GM12874 (cell line): ENCODE measurements around the gene ABCA1.

ENCODE experiments used
- TF ChIP-seq, protein P1 (sequence below): IDR thresholded peaks from 2 replicates; pipeline ENCODE4 v1.5.1; 2011; ENCODE audit warnings: low read depth, mild to moderate bottlenecking, control low read depth, low read length, moderate library complexity; ENCODE audit not compliant: insufficient read depth

ABCA1 gene, protein sequence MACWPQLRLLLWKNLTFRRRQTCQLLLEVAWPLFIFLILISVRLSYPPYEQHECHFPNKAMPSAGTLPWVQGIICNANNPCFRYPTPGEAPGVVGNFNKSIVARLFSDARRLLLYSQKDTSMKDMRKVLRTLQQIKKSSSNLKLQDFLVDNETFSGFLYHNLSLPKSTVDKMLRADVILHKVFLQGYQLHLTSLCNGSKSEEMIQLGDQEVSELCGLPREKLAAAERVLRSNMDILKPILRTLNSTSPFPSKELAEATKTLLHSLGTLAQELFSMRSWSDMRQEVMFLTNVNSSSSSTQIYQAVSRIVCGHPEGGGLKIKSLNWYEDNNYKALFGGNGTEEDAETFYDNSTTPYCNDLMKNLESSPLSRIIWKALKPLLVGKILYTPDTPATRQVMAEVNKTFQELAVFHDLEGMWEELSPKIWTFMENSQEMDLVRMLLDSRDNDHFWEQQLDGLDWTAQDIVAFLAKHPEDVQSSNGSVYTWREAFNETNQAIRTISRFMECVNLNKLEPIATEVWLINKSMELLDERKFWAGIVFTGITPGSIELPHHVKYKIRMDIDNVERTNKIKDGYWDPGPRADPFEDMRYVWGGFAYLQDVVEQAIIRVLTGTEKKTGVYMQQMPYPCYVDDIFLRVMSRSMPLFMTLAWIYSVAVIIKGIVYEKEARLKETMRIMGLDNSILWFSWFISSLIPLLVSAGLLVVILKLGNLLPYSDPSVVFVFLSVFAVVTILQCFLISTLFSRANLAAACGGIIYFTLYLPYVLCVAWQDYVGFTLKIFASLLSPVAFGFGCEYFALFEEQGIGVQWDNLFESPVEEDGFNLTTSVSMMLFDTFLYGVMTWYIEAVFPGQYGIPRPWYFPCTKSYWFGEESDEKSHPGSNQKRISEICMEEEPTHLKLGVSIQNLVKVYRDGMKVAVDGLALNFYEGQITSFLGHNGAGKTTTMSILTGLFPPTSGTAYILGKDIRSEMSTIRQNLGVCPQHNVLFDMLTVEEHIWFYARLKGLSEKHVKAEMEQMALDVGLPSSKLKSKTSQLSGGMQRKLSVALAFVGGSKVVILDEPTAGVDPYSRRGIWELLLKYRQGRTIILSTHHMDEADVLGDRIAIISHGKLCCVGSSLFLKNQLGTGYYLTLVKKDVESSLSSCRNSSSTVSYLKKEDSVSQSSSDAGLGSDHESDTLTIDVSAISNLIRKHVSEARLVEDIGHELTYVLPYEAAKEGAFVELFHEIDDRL (N-terminal part only)

DNA sequence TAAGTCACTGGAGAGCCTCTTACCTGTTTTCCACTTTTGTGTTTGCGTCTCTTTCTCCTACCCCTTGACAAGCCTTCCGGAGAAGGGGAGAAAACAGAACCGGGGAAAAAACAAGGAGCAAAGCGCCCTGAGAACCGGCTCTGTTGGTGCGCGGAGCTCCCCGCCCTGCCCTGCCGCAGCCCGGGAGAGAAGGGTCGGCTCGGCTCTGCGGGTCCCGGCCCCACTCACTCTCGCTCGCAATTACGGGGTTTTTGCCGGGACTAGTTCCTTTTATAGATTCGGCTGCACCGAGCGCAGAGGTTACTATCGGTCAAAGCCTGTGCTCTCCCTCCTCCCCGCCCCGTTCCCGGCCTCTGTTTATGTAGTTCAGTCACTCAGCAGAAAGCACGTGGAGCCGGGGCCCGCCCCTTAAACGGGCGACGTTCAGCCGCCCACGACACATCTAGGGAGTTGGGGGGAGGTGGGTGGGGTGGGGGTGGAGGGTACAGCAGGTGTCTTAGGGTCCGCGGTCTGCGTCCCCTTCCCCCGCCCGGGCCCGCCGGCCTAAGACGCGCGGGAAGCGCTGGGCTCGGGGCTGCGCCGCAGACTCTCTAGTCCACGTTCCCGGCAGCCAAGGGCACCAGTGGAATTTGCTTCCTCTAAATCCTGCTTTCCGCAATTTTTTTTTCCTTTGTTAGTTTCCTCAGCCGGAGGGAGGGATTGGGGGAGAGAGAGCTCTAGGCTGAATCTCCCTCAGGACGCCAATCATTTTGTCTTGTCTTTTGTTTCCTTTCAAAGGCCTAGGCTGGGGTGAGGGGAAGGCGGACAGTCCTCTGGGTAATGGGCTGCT lies at the start of gene ABCA1:
Gene ABCA1, minus strand, starts transcription at position 244 of the 829 bp plus-strand sequence. CDS start 24,476 bp downstream, outside the sequence.
- TF ChIP-seq, protein P1, sequence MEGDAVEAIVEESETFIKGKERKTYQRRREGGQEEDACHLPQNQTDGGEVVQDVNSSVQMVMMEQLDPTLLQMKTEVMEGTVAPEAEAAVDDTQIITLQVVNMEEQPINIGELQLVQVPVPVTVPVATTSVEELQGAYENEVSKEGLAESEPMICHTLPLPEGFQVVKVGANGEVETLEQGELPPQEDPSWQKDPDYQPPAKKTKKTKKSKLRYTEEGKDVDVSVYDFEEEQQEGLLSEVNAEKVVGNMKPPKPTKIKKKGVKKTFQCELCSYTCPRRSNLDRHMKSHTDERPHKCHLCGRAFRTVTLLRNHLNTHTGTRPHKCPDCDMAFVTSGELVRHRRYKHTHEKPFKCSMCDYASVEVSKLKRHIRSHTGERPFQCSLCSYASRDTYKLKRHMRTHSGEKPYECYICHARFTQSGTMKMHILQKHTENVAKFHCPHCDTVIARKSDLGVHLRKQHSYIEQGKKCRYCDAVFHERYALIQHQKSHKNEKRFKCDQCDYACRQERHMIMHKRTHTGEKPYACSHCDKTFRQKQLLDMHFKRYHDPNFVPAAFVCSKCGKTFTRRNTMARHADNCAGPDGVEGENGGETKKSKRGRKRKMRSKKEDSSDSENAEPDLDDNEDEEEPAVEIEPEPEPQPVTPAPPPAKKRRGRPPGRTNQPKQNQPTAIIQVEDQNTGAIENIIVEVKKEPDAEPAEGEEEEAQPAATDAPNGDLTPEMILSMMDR = no peak

DNA sequence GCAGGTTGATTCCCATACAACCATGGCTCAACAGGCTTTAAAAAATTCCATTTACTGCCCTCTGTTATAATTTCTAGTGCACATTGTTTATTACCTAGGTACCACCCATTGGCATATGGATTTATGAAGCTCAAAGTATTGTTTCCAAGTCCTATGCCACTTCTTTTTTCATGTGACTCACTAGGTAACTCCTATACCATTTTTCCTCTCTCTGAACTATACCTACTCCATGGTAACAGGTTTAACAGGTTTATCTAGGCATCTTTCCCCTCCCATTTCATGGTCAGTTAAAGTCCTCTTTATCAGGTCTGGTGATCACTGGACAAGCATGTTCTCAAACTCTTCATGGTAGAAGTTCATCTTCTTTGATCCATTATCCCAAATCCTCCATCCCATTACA lies 49.6 kb upstream of the ABCA1 start:
- TF ChIP-seq, protein P1 = no peak

DNA sequence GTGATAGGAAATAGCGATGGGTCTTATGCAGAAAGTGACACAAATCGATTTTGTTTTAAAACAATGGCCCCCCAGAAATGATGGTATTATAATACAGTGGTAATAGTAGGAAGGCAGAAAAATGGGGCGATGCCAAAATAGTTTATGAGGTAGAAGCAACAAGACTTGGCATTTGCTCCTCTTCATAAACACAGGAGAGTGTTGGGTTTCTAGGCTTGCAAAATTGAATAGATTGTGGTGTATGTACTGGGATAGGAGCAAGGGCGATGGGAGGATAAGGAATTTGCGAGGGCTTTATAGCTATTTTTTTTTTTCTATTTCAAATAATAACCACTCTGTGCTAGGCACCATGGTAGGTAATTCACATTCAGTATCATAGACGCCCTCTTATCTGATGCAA lies 49.2 kb upstream of the ABCA1 start:
- TF ChIP-seq, protein P1 = no peak

DNA sequence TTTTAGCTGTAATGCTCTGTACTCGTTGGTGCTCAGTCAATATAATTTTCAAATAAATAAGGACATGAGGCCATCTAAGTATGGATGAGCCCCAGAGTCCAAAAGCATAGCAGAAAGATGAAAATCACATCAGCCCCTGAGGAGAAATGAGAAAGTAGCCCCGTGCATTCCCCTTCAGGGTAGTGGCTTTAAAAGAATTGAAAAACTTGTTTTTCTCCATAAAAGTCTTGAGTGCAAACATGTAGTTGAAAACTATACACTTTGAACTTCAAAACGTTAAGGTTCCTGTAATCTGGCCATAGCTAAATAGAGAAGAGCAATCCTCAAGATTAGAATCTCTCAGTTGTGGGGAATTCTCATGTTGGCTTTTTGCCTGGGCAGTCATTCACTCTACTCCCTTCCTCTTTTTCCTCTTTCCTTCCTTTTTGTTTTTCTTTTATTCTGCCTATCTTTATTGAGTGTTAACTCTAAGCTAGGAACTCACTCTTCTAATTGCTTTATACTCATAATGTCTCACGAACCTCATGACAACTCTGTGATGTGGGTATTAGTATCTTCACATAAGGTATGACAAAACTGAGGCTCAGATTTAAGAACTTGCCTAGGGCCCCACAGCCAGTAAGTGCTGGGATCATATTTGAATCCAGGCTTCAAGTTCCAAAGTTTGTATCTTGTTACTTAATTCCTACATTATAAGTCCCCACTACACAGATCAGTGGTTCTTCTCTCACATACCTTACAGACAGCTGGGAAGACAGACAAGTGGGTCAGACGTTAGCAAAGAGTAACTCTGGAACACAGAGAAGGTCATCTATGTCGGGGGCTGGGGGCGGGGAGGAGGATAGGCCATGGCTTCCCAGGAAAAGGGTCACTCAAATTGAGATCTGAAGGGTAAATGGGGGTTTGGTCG lies 46.4 kb upstream of the ABCA1 start:
- TF ChIP-seq, protein P1 = no peak

DNA sequence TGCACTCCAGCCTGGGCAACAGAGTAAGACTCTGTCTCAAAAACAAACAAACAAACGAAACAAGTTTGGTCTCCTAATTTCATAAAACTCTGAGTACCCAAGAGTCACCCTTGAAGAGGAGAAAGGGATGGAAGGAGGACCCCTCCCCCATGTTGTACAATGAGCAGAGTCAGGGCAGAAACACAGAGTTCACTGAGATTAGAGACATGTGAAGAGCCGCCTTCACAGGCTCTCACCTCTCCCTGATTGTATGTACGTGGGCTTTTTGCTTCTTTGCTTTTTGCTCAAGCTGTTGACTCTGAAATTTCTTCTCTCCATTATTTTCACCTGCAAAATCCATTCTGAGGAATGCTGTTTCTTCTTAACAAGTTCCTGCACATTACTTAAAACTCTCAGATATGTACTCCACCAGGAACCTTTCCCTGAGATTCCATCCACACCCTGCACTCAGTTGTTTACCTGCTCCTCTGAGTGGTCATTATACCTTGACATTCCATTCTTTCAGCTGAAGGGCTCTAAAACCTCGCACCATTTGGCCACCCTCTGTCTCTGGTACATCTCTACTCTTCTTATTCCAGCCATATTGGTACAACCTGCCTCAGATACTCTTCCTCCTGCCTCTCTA lies 44.4 kb upstream of the ABCA1 start:
- TF ChIP-seq, protein P1 = no peak

DNA sequence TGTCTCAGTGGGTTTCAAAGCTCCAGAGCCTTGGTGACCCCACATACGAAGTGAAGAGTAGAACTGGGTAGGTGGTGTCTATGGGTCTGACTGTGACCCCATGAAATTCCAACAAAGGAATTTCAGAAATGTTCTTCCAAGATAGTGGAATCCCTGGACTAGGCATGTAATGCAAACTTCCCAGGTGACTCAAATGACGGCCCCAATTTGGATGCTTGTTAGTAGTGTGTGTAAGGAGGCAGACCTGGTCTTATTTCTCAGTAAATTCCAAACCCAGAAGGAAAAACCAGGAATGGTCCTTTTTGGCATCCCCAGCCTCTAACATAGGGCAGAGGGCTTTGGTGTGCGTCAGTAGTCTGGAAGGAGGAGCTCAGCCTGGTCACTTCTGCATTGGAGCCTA lies 43.6 kb upstream of the ABCA1 start:
- TF ChIP-seq, protein P1 = no peak
